ENCODE results near the gene CRACR2B. TPM values are rescaled to one million over a fixed set of nuclear protein-coding genes. Genes with fewer than 3 reads are reported as not detected.

The CRACR2B gene
- total RNA-seq, 1 experiment from 2014 or later: 11.8 TPM

DNA sequence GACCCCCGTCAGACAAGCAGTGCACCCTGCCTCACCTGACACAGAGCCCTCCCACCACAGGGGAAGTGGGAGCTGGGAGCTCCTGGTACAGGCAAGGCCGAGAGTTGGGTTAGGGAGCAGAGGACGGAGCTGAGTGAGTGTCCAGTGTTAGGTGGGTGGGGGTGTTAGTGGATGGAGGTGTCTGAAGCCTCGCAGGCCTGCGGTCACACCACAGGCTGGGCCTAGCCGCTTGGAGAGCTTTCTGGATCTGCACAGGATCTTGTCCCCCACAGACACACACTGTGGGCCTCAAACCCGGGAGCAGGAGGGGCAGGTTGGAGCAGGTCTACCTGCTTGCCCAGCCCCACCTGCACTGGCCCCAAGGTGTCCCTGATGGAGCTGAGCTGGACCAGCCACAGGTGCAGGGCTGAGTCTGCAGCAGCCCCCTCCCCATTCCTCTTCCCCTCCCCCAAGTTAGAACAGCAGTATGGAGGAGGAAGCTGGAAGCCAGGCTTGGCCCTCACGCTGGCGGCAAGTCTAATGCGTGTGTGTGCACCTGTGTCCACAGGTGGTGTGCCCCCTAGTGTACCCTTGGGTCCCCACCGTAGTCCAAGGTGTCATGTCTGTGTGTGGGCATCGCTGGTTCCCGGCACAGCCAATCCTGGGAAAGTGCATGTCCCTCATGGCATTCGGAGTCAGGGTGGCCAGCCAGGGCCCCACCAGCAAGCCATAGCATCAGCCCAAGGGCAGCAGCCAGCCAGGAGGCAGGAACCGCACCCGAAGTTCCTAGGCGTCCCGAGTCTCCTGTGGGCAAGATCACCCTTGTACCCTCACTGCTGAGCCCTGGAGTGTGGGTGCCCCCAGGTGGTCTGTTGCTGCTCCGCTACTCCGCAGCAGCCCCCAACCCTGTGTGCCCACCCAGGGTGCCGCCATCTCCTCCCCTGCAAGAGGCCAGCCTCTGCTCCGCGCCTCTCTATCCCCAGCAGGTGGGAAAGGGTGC is 48.5 kb upstream of the CRACR2B start:
- H3K27ac ChIP-seq (ENCODE audit: low read depth, low read length): peak overlapping the region; percentile 95
- peaks cover 29 to 53% of the 10 kb centered on the region in 2 experiments for H3K4me1 ChIP-seq (ENCODE audit: control insufficient read depth in 1 of 2, insufficient read depth in 2 of 2, low read length in 2 of 2)
- H3K79me2 ChIP-seq (ENCODE audit: insufficient read depth, low read length): peaks cover 60% of the 10 kb centered on the region
- no peak overlapping the region for H3K9ac ChIP-seq (ENCODE audit: low read length)
- H3K9me3 ChIP-seq (ENCODE audit: control insufficient read depth in 1 of 2, insufficient read depth in 1 of 2, low read depth in 1 of 2, low read length in 2 of 2): no peaks in the 10 kb centered on the region
- POLR2A ChIA-PET: interaction anchor here (1.3 kb wide), 1 partner anchor 30 kb away, joined by 4 read pairs; the partner anchor contains the start of gene RPLP2
- RAD21 ChIA-PET (ENCODE audit: low non-redundant PET in 1 of 2, low total read pairs in 2 of 2, uncharacterized antibody in 2 of 2, unreplicated experiment in 2 of 2): interaction anchor here in 1 of 2 experiments (0.7 kb wide), 1 partner anchor 281 kb away, joined by 3 read pairs; no protein-coding TSS in a partner anchor
- H3K36me3 ChIP-seq (ENCODE audit: control insufficient read depth in 1 of 2, insufficient read depth in 2 of 2, low read length in 2 of 2): 0 out of 4 replicates have a peak, but pooled peaks cover 0 to 3% of the 10 kb centered on the region in 2 experiments
- no TSS peak for BruUV-seq (replicated peaks)
- CTCF ChIA-PET: no interaction called here
- no peak for TF ChIP-seq TCF7L2 (IDR thresholded peaks at IDR 0.05; ENCODE audit: borderline replicate concordance, extremely low read depth, insufficient read depth, insufficient read length)
- TF ChIP-seq, protein P1, sequence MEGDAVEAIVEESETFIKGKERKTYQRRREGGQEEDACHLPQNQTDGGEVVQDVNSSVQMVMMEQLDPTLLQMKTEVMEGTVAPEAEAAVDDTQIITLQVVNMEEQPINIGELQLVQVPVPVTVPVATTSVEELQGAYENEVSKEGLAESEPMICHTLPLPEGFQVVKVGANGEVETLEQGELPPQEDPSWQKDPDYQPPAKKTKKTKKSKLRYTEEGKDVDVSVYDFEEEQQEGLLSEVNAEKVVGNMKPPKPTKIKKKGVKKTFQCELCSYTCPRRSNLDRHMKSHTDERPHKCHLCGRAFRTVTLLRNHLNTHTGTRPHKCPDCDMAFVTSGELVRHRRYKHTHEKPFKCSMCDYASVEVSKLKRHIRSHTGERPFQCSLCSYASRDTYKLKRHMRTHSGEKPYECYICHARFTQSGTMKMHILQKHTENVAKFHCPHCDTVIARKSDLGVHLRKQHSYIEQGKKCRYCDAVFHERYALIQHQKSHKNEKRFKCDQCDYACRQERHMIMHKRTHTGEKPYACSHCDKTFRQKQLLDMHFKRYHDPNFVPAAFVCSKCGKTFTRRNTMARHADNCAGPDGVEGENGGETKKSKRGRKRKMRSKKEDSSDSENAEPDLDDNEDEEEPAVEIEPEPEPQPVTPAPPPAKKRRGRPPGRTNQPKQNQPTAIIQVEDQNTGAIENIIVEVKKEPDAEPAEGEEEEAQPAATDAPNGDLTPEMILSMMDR (IDR thresholded peaks at IDR 0.05 in 2 of 3, conservative IDR thresholded peaks at IDR 0.05 in 1 of 3; ENCODE audit: borderline replicate concordance in 1 of 3, insufficient read depth in 1 of 3, low read depth in 2 of 3, low read length in 2 of 3): peak in 2 of 3 experiments; percentile 20 to 22; a peak in 1 of 6 replicates
- H3K27me3 ChIP-seq (ENCODE audit: insufficient read depth, low read length): no peaks in the 10 kb centered on the region
- no peaks in the 10 kb centered on the region for H3K9me2 ChIP-seq (ENCODE audit: insufficient read depth)
- intact Hi-C loops (cut with micrococcal nuclease): no loop called here
- DNase-seq (ENCODE audit: low read depth, low spot score): no peak
- no peak overlapping the region for H3K4me3 ChIP-seq (replicated peaks in 1 of 2; ENCODE audit: low read depth in 1 of 2, low read length in 2 of 2)
- peak overlapping the region; percentile 93 for H3K4me2 ChIP-seq (ENCODE audit: low read length)
- H2AFZ ChIP-seq (ENCODE audit: low read depth, low read length, poor library complexity, severe bottlenecking): no peak overlapping the region
- ATAC-seq: no peak
- no peaks in the 10 kb centered on the region for H4K20me1 ChIP-seq (ENCODE audit: insufficient read depth)

DNA sequence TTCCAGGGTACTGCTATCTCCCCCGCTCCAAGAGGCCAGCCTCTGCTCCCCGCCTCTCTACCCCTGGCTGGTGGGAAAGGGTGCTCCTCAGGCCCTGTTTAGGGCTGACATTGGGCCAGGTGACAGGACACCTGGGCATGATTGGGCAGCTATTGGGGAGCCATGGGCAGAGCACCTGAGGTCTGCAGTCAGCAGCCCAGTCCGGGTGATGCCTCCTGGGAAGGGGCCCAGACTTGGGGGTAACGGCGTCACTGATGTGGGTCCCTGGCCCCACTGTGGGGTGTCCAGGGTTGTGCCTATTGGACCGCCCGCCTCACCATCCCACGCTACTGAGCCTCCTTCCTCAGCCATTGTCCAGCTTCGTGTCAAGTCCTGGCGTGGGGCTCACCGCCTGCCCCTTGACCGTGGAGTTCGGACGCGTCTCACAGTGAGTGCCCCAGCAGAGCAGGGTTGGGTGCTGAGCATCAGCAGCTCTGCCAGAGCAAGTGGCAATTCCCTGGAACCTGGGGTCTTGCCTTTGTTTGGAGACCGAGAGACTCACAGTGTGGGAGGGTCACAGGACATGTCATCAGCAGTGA is 47.7 kb upstream of the CRACR2B start:
- CTCF ChIA-PET: no interaction called here
- Histone ChIP-seq H3K36me3 (ENCODE audit: control insufficient read depth in 1 of 2, insufficient read depth in 2 of 2, low read length in 2 of 2) (0 out of 4 replicates have a peak, but pooled peaks cover 0 to 1% of the 10 kb centered on the region in 2 experiments), H2AFZ (ENCODE audit: low read depth, low read length, poor library complexity, severe bottlenecking) (no peak overlapping the region), H3K27me3 (ENCODE audit: insufficient read depth, low read length) (no peaks in the 10 kb centered on the region), H3K9me3 (ENCODE audit: control insufficient read depth in 1 of 2, insufficient read depth in 1 of 2, low read depth in 1 of 2, low read length in 2 of 2) (no peaks in the 10 kb centered on the region), H3K9ac (ENCODE audit: low read length) (no peak overlapping the region), H3K27ac (ENCODE audit: low read depth, low read length) (no peak overlapping the region), H3K4me2 (ENCODE audit: low read length) (no peak overlapping the region), H3K4me3 (replicated peaks in 1 of 2; ENCODE audit: low read depth in 1 of 2, low read length in 2 of 2) (no peak overlapping the region), H3K4me1 (ENCODE audit: control insufficient read depth in 1 of 2, insufficient read depth in 2 of 2, low read length in 2 of 2) (peaks cover 29 to 50% of the 10 kb centered on the region in 2 experiments), H3K79me2 (ENCODE audit: insufficient read depth, low read length) (peaks cover 52% of the 10 kb centered on the region), H3K9me2 (ENCODE audit: insufficient read depth) (no peaks in the 10 kb centered on the region), H4K20me1 (ENCODE audit: insufficient read depth) (no peaks in the 10 kb centered on the region)
- POLR2A ChIA-PET: no interaction called here
- ATAC-seq: no peak
- BruUV-seq (replicated peaks): no TSS peak
- intact Hi-C loops (cut with micrococcal nuclease): no loop called here
- RAD21 ChIA-PET (ENCODE audit: low non-redundant PET in 1 of 2, low total read pairs in 2 of 2, uncharacterized antibody in 2 of 2, unreplicated experiment in 2 of 2): no interaction called here
- DNase-seq (ENCODE audit: low read depth, low spot score): no peak
- TF ChIP-seq TCF7L2 (IDR thresholded peaks at IDR 0.05; ENCODE audit: borderline replicate concordance, extremely low read depth, insufficient read depth, insufficient read length): no peak
- no peak for TF ChIP-seq CBX3 (IDR thresholded peaks at IDR 0.05; ENCODE audit: low read depth)
- TF ChIP-seq, protein P2, sequence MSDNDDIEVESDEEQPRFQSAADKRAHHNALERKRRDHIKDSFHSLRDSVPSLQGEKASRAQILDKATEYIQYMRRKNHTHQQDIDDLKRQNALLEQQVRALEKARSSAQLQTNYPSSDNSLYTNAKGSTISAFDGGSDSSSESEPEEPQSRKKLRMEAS (IDR thresholded peaks at IDR 0.05): no peak
- TF ChIP-seq, protein P3, sequence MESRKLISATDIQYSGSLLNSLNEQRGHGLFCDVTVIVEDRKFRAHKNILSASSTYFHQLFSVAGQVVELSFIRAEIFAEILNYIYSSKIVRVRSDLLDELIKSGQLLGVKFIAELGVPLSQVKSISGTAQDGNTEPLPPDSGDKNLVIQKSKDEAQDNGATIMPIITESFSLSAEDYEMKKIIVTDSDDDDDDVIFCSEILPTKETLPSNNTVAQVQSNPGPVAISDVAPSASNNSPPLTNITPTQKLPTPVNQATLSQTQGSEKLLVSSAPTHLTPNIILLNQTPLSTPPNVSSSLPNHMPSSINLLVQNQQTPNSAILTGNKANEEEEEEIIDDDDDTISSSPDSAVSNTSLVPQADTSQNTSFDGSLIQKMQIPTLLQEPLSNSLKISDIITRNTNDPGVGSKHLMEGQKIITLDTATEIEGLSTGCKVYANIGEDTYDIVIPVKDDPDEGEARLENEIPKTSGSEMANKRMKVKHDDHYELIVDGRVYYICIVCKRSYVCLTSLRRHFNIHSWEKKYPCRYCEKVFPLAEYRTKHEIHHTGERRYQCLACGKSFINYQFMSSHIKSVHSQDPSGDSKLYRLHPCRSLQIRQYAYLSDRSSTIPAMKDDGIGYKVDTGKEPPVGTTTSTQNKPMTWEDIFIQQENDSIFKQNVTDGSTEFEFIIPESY (IDR thresholded peaks at IDR 0.05; ENCODE audit: extremely low read depth, insufficient replicate concordance, low read length): no peak
- no peak for TF ChIP-seq JUND (IDR thresholded peaks at IDR 0.05)
- TF ChIP-seq EGR1 (IDR thresholded peaks at IDR 0.05; ENCODE audit: low read depth): no peak
- TF ChIP-seq FOSL1 (IDR thresholded peaks at IDR 0.05; ENCODE audit: low read depth): no peak

Measured in HCT116 (cell line).